Panc1 (cell line): Measurements from ENCODE around the gene SLC2A1.

Experiments
- POLR2AphosphoS5 ChIP-seq: IDR thresholded peaks from 2 replicates; pipeline ENCODE4 v1.6.1; 2012; ENCODE audit warnings: mild to moderate bottlenecking, low read depth, low read length, moderate library complexity
- REST ChIP-seq, 2 experiments: IDR thresholded peaks; 2 replicates each; pipeline ENCODE4 v1.6.1; 2011 to 2012; ENCODE audit warnings: low read depth in 2 of 2, control low read depth in 1 of 2, low read length in 1 of 2, mild to moderate bottlenecking in 1 of 2, moderate library complexity in 1 of 2; ENCODE audit not compliant: insufficient read depth in 1 of 2
- SIN3A ChIP-seq: IDR thresholded peaks from 2 replicates; pipeline ENCODE4 v1.6.1; 2012; ENCODE audit warnings: low read depth, mild to moderate bottlenecking, low read length, moderate library complexity, borderline replicate concordance; ENCODE audit not compliant: insufficient read depth
- TF ChIP-seq, protein P1 (sequence below): fragments of 450-650 bp; IDR thresholded peaks from 2 replicates; pipeline ENCODE4 v1.5.1; 2017; ENCODE audit warnings: mild to moderate bottlenecking

DNA sequence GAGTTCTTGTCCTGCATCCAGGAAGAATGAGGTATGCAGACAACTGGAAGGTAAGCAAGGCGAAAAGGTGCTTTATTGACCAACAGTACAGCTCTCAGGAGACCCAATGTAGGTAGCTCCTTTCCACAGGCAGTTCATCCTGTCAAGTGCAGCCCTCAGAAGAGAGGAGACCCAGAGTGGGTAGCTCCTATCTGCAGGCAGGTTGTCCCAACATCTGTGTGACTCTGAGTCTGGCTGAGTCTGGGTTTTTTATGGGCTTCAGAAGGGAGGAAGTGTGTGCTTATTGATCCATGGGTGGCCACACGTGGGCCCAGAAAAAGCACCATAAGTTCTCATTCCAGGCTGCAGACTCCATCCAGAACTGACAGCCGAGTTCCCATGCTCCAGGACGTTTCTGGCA lies 78.3 kb downstream of the SLC2A1 start:
- TF ChIP-seq, protein P1, sequence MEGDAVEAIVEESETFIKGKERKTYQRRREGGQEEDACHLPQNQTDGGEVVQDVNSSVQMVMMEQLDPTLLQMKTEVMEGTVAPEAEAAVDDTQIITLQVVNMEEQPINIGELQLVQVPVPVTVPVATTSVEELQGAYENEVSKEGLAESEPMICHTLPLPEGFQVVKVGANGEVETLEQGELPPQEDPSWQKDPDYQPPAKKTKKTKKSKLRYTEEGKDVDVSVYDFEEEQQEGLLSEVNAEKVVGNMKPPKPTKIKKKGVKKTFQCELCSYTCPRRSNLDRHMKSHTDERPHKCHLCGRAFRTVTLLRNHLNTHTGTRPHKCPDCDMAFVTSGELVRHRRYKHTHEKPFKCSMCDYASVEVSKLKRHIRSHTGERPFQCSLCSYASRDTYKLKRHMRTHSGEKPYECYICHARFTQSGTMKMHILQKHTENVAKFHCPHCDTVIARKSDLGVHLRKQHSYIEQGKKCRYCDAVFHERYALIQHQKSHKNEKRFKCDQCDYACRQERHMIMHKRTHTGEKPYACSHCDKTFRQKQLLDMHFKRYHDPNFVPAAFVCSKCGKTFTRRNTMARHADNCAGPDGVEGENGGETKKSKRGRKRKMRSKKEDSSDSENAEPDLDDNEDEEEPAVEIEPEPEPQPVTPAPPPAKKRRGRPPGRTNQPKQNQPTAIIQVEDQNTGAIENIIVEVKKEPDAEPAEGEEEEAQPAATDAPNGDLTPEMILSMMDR: no peak
- TF ChIP-seq POLR2AphosphoS5 (no peak), REST (IDR thresholded peaks at IDR 0.05; ENCODE audit: insufficient read depth in 1 of 2, low read depth in 2 of 2, low read length in 1 of 2) (no peak), SIN3A (no peak)
